ENCODE data around the gene SBSN. TPM values are rescaled to one million over a fixed set of nuclear protein-coding genes. Genes with fewer than 3 reads are reported as not detected.
A peak's percentile ranks its signal among the peaks of the same experiment; 100 is the strongest.

The SBSN gene
- polyA plus RNA-seq, 2 of the 4 experiments (the other 2 are of a cell fraction), result 0.28 to 1.1 TPM

- ChIA-PET CTCF (interaction anchor here (1.0 to 7.5 kb wide), 6 partner anchors 13 to 170 kb away, joined by 3 to 80 read pairs (median 14); no protein-coding TSS in a partner anchor), POLR2A (interaction anchor here (0.5 kb wide), 1 partner anchor 81 kb away, joined by 7 read pairs; no protein-coding TSS in a partner anchor)
- Histone ChIP-seq H3K4me1 (peaks cover 15% of the 10 kb centered on the region), H3K27ac (no peak overlapping the region), H3K4me2 (no peak overlapping the region), H3K4me3 (no peak overlapping the region), H3K9me3 (no peaks in the 10 kb centered on the region)
- ATAC-seq, result no peak
- TF ChIP-seq TP53 (CRISPR knock-in tag; IDR thresholded peaks at IDR 0.05) (no peak), JUN (IDR thresholded peaks at IDR 0.05) (no peak), E2F6 (IDR thresholded peaks at IDR 0.05; ENCODE audit: borderline replicate concordance, low read depth) (no peak), ZC3H11A (IDR thresholded peaks at IDR 0.05) (no peak), ZSCAN20 (CRISPR knock-in tag; IDR thresholded peaks at IDR 0.05) (no peak), HMGXB4 (CRISPR knock-in tag; IDR thresholded peaks at IDR 0.05; ENCODE audit: borderline replicate concordance) (no peak), CBX2 (IDR thresholded peaks at IDR 0.05; ENCODE audit: borderline replicate concordance, low read depth) (no peak)
- no peak for DNase-seq (ENCODE audit: low read depth in 1 of 2, low spot score in 1 of 2)
- 62% methylated on average over 12 of the region's 12 CpGs for WGBS (ENCODE audit: missing lambda C conversion rate)
- FAIRE-seq, result no peak
These were observed 5.3 kb downstream of the SBSN start for GRCh38 chr19:35522745-35523327.

- H3K4me2 ChIP-seq, result no peak overlapping the region
- CTCF ChIA-PET, result interaction anchor here (0.8 to 7.5 kb wide), 6 partner anchors 7 to 168 kb away, joined by 3 to 80 read pairs (median 13); no protein-coding TSS in a partner anchor
- H3K9me3 ChIP-seq, result no peaks in the 10 kb centered on the region
- no peak overlapping the region for H3K4me3 ChIP-seq
- ATAC-seq (no peak), FAIRE-seq (peak; percentile 61), DNase-seq (ENCODE audit: low read depth in 1 of 2, low spot score in 1 of 2) (no peak)
- POLR2A ChIA-PET, result interaction anchor here (0.5 kb wide), 1 partner anchor 186 kb away, joined by 3 read pairs; no protein-coding TSS in a partner anchor
- no peak overlapping the region for H3K27ac ChIP-seq
- H3K4me1 ChIP-seq, result peaks cover 15% of the 10 kb centered on the region
- no peak for TF ChIP-seq POLR2A (IDR thresholded peaks at IDR 0.05; ENCODE audit: low read length)
- no peak for TF ChIP-seq NR3C1 (IDR thresholded peaks at IDR 0.05)
- TF ChIP-seq TFCP2L1 (CRISPR knock-in tag; IDR thresholded peaks at IDR 0.05), result no peak
- no peak for TF ChIP-seq MAX (IDR thresholded peaks at IDR 0.05)
- WGBS (ENCODE audit: missing lambda C conversion rate), result 81% methylated on average over 16 of the region's 16 CpGs
These were observed 6.9 kb downstream of the SBSN start for GRCh38 chr19:35521124-35521743.

- Histone ChIP-seq H3K4me1 (peaks cover 16% of the 10 kb centered on the region), H3K4me3 (no peak overlapping the region), H3K27ac (peak overlapping the region in 1 of 2 experiments; percentile 3; a peak in 2 of 6 replicates), H3K4me2 (no peak overlapping the region), H3K9me3 (no peaks in the 10 kb centered on the region)
- DNase-seq (ENCODE audit: low read depth in 1 of 2, low spot score in 1 of 2) (peak in 1 of 2 experiments; percentile 42), FAIRE-seq (peak; percentile 70), ATAC-seq (peak in 1 of 2 experiments; percentile 48; a peak in 3 of 6 replicates)
- WGBS (ENCODE audit: missing lambda C conversion rate), result 47% methylated on average over 7 of the region's 7 CpGs
- TF ChIP-seq JUNB (IDR thresholded peaks at IDR 0.05) (no peak), E2F6 (IDR thresholded peaks at IDR 0.05; ENCODE audit: borderline replicate concordance, low read depth) (no peak), ZSCAN20 (CRISPR knock-in tag; IDR thresholded peaks at IDR 0.05) (no peak), RARB (CRISPR knock-in tag; IDR thresholded peaks at IDR 0.05) (no peak), REST (IDR thresholded peaks at IDR 0.05) (no peak), CBX2 (IDR thresholded peaks at IDR 0.05; ENCODE audit: borderline replicate concordance, low read depth) (no peak), USF2 (IDR thresholded peaks at IDR 0.05) (no peak)
- ChIA-PET POLR2A (no interaction called here), CTCF (interaction anchor here (1.1 to 7.5 kb wide), 6 partner anchors 10 to 30 kb away, joined by 4 to 80 read pairs (median 14); no protein-coding TSS in a partner anchor)
These were observed 8.8 kb downstream of the SBSN start for GRCh38 chr19:35519291-35519690.

All from A549 (cell line).